GM12891 (cell line): ENCODE results near the gene AGXT.

Experiments
- DNase-seq: peaks from one replicate; pipeline ENCODE4 v3.0.0; 2011; ENCODE audit warnings: low spot score; ENCODE audit not compliant: insufficient read length
- FAIRE-seq: peaks from 2 replicates; lab custom pipeline; 2011; peaks lifted over from hg19 to GRCh38; lab: Jason Lieb, UNC
- PAX5 ChIP-seq: IDR thresholded peaks from 2 replicates; pipeline ENCODE4 v1.6.1; 2011; ENCODE audit warnings: low read length, moderate library complexity, mild to moderate bottlenecking; ENCODE audit not compliant: insufficient read depth, severe bottlenecking
- POLR2A ChIP-seq: IDR thresholded peaks from 2 replicates; pipeline ENCODE4 v1.6.1; 2011; ENCODE audit warnings: low read depth, low read length, control low read depth
- POLR2AphosphoS5 ChIP-seq: IDR thresholded peaks from 2 replicates; pipeline ENCODE4 v1.6.1; 2011; ENCODE audit warnings: low read depth, low read length, control low read depth
- POU2F2 ChIP-seq: IDR thresholded peaks from 2 replicates; pipeline ENCODE4 v1.6.1; 2011; ENCODE audit warnings: low read depth, mild to moderate bottlenecking, control low read depth, low read length, moderate library complexity
- SPI1 ChIP-seq: IDR thresholded peaks from 2 replicates; pipeline ENCODE4 v1.6.1; 2011; ENCODE audit warnings: low read depth, low read length, control low read depth
- TAF1 ChIP-seq: IDR thresholded peaks from 2 replicates; pipeline ENCODE4 v1.6.1; 2011; ENCODE audit warnings: low read depth, low read length, control low read depth

The AGXT gene

DNA sequence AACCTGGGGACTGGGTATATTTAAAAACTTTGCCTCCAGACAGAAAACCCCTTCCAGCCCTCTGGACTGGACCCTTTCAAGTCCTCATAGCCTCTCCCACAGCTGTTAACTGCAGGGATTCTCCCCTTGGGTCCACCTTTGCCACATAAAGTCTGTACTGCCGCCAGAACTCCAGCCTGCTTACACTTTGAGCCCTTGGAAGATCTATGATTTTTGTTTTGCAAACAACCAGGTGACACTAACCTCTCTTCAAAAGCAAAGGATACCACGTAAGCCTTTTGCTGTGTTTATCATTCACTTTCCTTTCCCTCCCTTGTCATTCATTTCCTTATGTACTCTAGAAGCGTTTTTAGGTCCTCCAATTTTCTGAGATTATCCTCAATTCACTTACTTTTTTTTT, 4.1 kb upstream of the AGXT start:
- TF ChIP-seq POLR2A = no peak
- no peak for DNase-seq
- no peak for FAIRE-seq

- TF ChIP-seq SPI1 (no peak), PAX5 (no peak), POU2F2 (no peak), POLR2A (no peak), TAF1 (no peak), POLR2AphosphoS5 (no peak)
- no peak for FAIRE-seq
- DNase-seq = no peak
These were observed 3.2 kb upstream of the AGXT start for GRCh38 chr2:240865391-240865790.

GRCh38 chr2:240869109-240869955, 708 bp downstream of the AGXT start:
- TF ChIP-seq POLR2AphosphoS5 = no peak
- TF ChIP-seq PAX5 = no peak
- no peak for TF ChIP-seq TAF1
- no peak for TF ChIP-seq POLR2A
- TF ChIP-seq POU2F2 = no peak
- TF ChIP-seq SPI1 = no peak
- FAIRE-seq = no peak

GRCh38 chr2:240869956-240870875, 1.6 kb downstream of the AGXT start:
- FAIRE-seq = no peak
- TF ChIP-seq SPI1 = no peak
- TF ChIP-seq TAF1 = no peak
- no peak for TF ChIP-seq POLR2A
- TF ChIP-seq POLR2AphosphoS5 = no peak
- no peak for TF ChIP-seq POU2F2
- TF ChIP-seq PAX5 = no peak
- no peak for DNase-seq

More at GRCh38 chr2:240869109-240869955, 708 bp downstream of the AGXT start:
- no peak for DNase-seq

- FAIRE-seq (no peak), DNase-seq (no peak)
These were observed 2.7 kb downstream of the AGXT start for GRCh38 chr2:240871071-240871958.

DNA sequence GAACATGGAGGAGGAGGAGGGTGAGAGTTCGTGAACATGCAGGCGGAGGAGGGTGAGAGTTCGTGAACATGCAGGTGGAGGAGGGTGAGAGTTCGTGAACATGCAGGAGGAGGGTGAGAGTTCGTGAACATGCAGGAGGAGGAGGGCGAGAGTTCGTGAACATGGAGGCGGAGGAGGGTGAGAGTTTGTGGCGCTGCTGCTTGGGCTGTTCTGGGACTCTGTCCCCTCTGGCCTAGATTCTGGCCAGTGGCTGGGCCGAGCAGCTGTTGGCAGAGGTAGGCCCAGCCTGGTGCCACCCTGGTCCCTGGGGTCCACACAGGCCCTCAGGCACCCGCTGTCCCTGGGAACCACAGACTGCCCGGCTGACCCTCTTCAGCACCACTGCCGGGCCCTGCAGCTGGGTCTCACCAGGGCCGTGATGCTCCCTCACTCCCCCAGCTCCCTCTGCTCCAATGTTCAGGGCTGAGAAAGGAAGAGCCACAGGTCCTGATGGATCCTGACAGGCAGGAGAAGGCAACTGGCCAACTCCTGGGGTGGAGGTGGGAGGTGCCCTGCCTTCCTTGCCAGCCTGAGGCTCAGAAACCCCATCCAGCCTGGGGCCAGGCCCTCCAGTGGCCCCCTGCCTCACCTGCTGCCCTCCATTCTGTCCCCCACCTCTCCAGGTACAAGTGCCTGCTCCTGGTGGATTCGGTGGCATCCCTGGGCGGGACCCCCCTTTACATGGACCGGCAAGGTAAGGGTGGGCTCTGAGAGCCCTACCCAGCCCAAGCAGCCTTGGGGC, 3.9 kb downstream of the AGXT start:
- TF ChIP-seq POLR2A = no peak
- TF ChIP-seq PAX5 = no peak
- TF ChIP-seq POLR2AphosphoS5 = no peak
- no peak for TF ChIP-seq SPI1
- no peak for TF ChIP-seq TAF1
- no peak for TF ChIP-seq POU2F2
- FAIRE-seq (peak; percentile 23), DNase-seq (no peak)

More at GRCh38 chr2:240871071-240871958, 2.7 kb downstream of the AGXT start:
- TF ChIP-seq PAX5 = no peak
- no peak for TF ChIP-seq POLR2A
- TF ChIP-seq TAF1 = no peak
- TF ChIP-seq POLR2AphosphoS5 = no peak
- TF ChIP-seq POU2F2 = no peak
- no peak for TF ChIP-seq SPI1

- FAIRE-seq = no peak
- no peak for DNase-seq
- no peak for TF ChIP-seq POLR2AphosphoS5
- TF ChIP-seq SPI1 = no peak
- TF ChIP-seq POLR2A = no peak
- TF ChIP-seq TAF1 = no peak
- TF ChIP-seq POU2F2 = no peak
- no peak for TF ChIP-seq PAX5
These were observed 4.6 kb downstream of the AGXT start for GRCh38 chr2:240873098-240873788.
